H1 (cell line): ENCODE data around the gene SHANK1. TPM values are rescaled to one million over a fixed set of nuclear protein-coding genes. Genes with fewer than 3 reads are reported as not detected.

ENCODE experiments used
- CBX8 ChIP-seq: fragments of 300-800, 300-1000 bp; sonication (generic); IDR thresholded peaks from 2 replicates; pipeline ENCODE4 v1.7.1; 2016; ENCODE audit warnings: low read depth, low read length, borderline replicate concordance
- GTF2F1 ChIP-seq: IDR thresholded peaks from 2 replicates; pipeline ENCODE4 v1.6.1; 2012; ENCODE audit warnings: low read depth, low read length, improper control_type of control experiment, borderline replicate concordance
- KDM1A ChIP-seq: fragments of 200-600, 300-600 bp; sonication (generic); IDR thresholded peaks from 2 replicates; pipeline ENCODE4 v1.7.1; 2016; ENCODE audit warnings: mild to moderate bottlenecking, low read length, borderline replicate concordance
- KDM4A ChIP-seq: IDR thresholded peaks from one replicate; pipeline ENCODE4 v1.7.1; 2012; ENCODE audit warnings: low read depth, mild to moderate bottlenecking, moderate library complexity, low read length, inconsistent platforms; ENCODE audit not compliant: severe bottlenecking
- MAFK ChIP-seq: IDR thresholded peaks from 2 replicates; pipeline ENCODE4 v1.6.1; 2012; ENCODE audit warnings: low read depth, mild to moderate bottlenecking, improper control_type of control experiment, low read length
- POLR2A ChIP-seq, 2 experiments: IDR thresholded peaks; 1 replicate in 1 of 2; 2 replicates in 1 of 2; pipeline ENCODE4 v1.6.1; 2011; ENCODE audit warnings: low read depth in 2 of 2, low read length in 2 of 2, mild to moderate bottlenecking in 2 of 2; ENCODE audit errors: control extremely low read depth in 1 of 2
- POLR2AphosphoS5 ChIP-seq: IDR thresholded peaks from 2 replicates; pipeline ENCODE4 v1.6.1; 2011; ENCODE audit warnings: low read depth, low read length
- RAD21 ChIP-seq, 2 experiments: IDR thresholded peaks in 1 of 2; conservative IDR thresholded peaks in 1 of 2; 2 replicates each; pipeline ENCODE4 v1.6.1; 2011; ENCODE audit warnings: low read depth in 2 of 2, low read length in 2 of 2, improper control_type of control experiment in 1 of 2, inconsistent platforms in 1 of 2, mild to moderate bottlenecking in 1 of 2, moderate library complexity in 1 of 2
- SIX5 ChIP-seq: IDR thresholded peaks from 2 replicates; pipeline ENCODE4 v1.6.1; 2011; ENCODE audit warnings: mild to moderate bottlenecking, low read depth, low read length
- TAF1 ChIP-seq: IDR thresholded peaks from 2 replicates; pipeline ENCODE4 v1.6.1; 2011; ENCODE audit warnings: mild to moderate bottlenecking, low read depth, low read length
- TBP ChIP-seq: IDR thresholded peaks from 2 replicates; pipeline ENCODE4 v1.6.1; 2011; ENCODE audit warnings: low read depth, low read length, improper control_type of control experiment
- TCF12 ChIP-seq: IDR thresholded peaks from 2 replicates; pipeline ENCODE4 v1.6.1; 2011; ENCODE audit warnings: low read depth, mild to moderate bottlenecking, low read length
- USF2 ChIP-seq: IDR thresholded peaks from 2 replicates; pipeline ENCODE4 v1.6.1; 2011; ENCODE audit warnings: low read length, improper control_type of control experiment
- polyA plus RNA-seq, 7 experiments: library from polyadenylated mRNA; depleted of rRNA in 3 of 7; stranded (reverse) in 5 of 7; unstranded in 2 of 7; fragments of >200 nt in 5 of 7; fragments of 200-250 nt in 2 of 7; gene quantifications; 1 replicate in 5 of 7; 2 replicates in 1 of 7; 4 replicates in 1 of 7; pipeline versions ENCODE4 v1.2.1 to v1.2.3, GENCODE V29; 2011 to 2013; ENCODE audit warnings: missing spikeins in 2 of 7, mixed read lengths in 2 of 7
- total RNA-seq: library from RNA; stranded (reverse); fragmentation: NEBNext Ultra II Directional; extraction: Animal tissue kit (Norgen Biotek cat#: 25700); gene quantifications from 2 replicates; pipeline ENCODE4 v1.2.1, GENCODE V29; 2021

The SHANK1 gene
- total and polyA plus RNA-seq, 2 of the 8 experiments (the other 6 are each of a cell fraction or from before 2014, with no cell fraction given), result 1.1 to 3.7 TPM

- TF ChIP-seq KDM4A (peak; percentile 64), MAFK (no peak), POLR2A (IDR thresholded peaks at IDR 0.05; ENCODE audit: control extremely low read depth in 1 of 2, low read depth in 2 of 2, low read length in 2 of 2) (peak in 1 of 2 experiments; percentile 51; a peak in 1 of 3 replicates), TAF1 (peak; percentile 63), RAD21 (IDR thresholded peaks at IDR 0.05 in 1 of 2, conservative IDR thresholded peaks at IDR 0.05 in 1 of 2; ENCODE audit: low read depth in 2 of 2, low read length in 2 of 2) (no peak), SIX5 (peak; percentile 93), TBP (peak; percentile 47; the same call in 1 of the 2 replicates), KDM1A (no peak), USF2 (0 out of 2 replicates have a peak, but pooled peaks have one; percentile 15), TCF12 (no peak), GTF2F1 (no peak), CBX8 (no peak), POLR2AphosphoS5 (0 out of 2 replicates have a peak, but pooled peaks have one; percentile 31)
Measured at GRCh38 chr19:50639121-50640112, 80.2 kb downstream of the SHANK1 start, which contains the start of gene SYT3 (continued).
